CD4-positive, alpha-beta T cell treated with Interleukin-17A for 4 hours (primary cell): ENCODE measurements around the gene SIPA1L2.

Source experiments
- DNase-seq: peaks from one replicate; pipeline ENCODE4 v3.0.0-alpha.2; 2020; ENCODE audit warnings: mixed read lengths

Gene SIPA1L2

DNA sequence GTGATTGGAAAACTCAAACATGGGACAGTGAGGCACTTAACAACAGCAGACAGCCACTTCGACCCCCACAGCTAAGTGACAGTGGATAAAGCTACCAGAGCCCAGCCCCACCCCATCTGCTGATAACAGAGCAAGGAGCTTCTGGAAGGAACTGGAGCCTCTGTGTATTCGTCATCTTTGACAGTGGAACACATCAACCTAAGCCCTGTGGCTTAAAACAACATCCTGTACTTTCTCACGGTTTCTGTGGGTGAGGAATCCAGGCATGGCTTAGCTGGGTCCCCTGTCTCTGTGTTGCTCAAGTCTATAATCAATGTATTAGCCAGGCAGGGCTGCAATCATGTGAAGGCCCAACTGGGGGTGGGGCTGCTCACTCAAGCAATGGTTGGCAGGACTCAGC, 18.4 kb upstream of the SIPA1L2 start:
- no peak for DNase-seq

DNA sequence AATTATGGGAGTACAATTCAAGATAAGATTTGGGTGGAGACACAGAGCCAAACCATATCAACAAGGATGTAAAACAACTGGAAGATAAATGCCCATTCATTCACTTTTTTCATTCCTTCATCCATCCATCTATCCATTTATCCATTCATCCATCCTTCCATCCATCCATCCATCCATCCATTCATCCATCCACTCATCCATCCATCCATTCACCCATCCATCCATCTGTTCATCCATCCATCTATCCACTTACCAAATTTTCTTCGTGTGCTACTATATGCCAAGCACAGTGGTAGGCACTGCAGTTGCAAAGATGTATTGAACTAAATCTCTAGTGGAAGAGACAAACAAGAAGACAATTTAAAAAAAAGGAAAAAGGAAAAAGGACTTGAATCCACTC, 14.3 kb upstream of the SIPA1L2 start:
- no peak for DNase-seq

GRCh38 chr1:232643251-232643650, 13.3 kb upstream of the SIPA1L2 start:
- no peak for DNase-seq

GRCh38 chr1:232641507-232641906, 11.6 kb upstream of the SIPA1L2 start:
- DNase-seq, result no peak

GRCh38 chr1:232636799-232637198, 6.9 kb upstream of the SIPA1L2 start:
- no peak for DNase-seq

- no peak for DNase-seq
Measured at GRCh38 chr1:232635778-232636356, 5.9 kb upstream of the SIPA1L2 start.

GRCh38 chr1:232635279-232635678, 5.3 kb upstream of the SIPA1L2 start:
- DNase-seq, result no peak

- DNase-seq, result no peak
Measured at GRCh38 chr1:232634096-232634495, 4.2 kb upstream of the SIPA1L2 start.

- no peak for DNase-seq
Measured at GRCh38 chr1:232630894-232631195, 912 bp upstream of the SIPA1L2 start.

DNA sequence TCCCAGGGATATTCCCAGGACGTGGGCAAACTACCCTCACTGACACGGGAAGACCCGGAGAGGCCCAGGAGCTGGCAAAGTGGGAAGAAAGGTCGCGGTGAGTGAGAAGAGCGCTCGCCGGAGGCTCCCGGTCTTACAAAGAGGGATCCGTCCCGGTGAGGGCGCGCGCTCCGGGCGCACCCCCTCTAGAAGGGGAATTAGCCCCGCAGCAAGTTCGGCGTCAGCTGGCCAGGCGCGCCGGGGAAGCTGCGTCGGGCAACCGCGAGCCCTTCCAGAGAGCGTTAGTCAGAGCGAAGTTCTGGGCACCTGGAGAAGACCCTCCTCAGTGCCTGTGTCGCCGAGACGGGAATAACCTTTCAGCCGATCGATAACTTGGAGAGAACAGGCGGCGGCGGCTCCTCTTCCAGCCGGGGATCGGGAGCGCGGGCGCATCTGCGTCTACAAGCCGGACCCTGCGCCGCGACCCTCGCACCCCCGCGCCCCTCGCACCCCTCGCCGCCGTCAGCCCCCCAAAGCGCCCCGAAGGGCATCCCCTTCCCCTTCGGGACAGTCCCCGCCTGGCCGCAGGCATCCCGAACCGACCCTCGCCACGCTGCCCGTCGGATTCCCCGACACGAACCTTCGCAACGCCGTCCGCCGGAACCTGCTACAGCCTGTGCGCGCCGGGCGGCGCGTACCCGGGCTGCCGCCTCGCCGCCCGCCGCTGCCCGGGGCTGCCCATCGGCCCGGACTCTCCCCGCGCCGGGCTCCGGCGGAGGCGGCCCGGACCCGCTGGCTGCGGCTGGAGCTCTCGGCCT, 485 bp downstream of the SIPA1L2 start:
- DNase-seq, result peak; percentile 24

DNA sequence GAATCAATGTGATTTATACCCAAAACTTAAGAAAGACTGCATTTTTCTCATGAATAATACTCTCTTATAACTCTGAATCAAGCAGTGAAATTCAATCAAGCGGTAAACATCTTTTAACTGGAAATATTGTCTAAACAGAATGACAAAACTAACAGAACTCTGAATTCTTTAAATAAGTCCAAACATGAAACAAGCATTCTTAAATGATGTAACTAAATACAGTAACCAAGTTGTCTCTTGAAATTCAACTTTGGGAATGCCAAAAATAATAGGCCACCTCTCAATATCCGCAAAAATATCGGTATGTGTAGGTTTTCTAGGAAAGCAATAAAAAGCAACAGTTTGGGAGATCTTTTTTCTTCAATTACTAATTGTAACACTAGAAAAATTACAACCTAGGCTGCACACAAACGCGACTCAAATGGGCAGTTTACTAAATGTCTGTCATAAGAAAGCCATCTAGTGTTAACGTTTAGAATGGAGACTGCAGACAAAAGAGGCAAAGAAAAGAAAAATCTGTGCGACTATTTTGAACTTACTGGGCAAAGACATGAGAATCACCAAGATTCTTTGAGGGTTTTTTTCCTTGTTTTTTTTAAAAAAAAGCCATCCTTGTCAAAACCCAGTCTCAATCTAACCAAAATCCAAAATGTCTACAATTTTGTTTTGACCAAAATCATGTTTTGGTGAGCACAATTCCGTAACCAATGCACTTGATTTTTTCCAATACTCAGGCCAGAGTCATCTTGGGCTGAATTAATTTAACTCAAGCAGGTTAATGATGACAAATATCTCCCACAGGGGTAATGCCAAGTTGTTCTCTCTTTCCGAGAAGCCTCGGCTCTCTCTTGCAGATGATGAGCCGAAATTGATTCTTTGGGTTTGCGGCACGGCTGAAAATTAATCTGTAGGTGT, 1.3 kb downstream of the SIPA1L2 start:
- DNase-seq, result no peak

GRCh38 chr1:232627645-232628334, 2.1 kb downstream of the SIPA1L2 start:
- peak; percentile 44 for DNase-seq

DNA sequence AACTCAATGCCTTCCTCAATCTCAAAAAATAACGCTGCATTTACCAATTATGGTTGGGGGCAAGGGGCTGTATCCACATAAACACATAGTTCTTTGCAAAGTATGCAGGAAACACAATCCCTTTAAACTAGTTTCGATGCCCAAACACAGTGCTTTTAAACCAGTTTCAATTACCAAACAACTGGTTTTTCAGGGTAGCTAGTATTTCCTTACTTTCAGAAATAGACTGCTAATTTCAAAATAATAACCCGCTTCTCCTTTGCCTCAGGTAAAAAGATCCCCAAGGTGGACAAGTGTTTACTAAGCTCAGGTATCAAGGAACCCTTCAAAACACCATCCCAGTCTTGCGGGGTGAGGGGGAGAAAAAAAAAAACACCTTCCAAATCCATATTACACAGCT, 2.8 kb downstream of the SIPA1L2 start:
- DNase-seq, result no peak

- no peak for DNase-seq
Measured at GRCh38 chr1:232626452-232626851, 3.5 kb downstream of the SIPA1L2 start.

DNA sequence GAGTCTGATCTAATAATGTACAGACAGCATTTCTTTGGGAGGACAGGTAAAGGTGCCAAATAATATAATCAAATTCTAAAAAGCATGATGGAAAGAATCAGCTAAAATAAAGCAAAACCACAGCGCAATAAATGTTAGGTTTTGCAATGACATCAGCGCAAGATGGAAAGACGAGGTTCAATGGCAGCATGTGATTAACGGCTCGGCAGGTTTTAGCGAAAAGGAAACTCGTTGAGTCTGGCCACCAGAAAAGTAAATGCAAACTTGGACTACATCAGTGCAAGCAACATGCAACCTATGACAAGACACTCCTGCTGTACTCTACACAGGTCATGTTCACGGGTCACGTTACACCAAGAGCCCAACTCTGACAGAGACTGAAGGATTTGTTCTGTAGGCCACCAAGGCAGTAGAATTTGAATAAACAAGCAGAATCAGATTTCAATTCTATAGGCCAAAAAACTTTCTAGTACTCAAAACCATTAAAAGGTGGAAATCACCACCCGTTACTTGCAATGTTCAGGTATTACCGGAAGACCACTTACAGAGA, 4.5 kb downstream of the SIPA1L2 start:
- DNase-seq, result no peak

DNA sequence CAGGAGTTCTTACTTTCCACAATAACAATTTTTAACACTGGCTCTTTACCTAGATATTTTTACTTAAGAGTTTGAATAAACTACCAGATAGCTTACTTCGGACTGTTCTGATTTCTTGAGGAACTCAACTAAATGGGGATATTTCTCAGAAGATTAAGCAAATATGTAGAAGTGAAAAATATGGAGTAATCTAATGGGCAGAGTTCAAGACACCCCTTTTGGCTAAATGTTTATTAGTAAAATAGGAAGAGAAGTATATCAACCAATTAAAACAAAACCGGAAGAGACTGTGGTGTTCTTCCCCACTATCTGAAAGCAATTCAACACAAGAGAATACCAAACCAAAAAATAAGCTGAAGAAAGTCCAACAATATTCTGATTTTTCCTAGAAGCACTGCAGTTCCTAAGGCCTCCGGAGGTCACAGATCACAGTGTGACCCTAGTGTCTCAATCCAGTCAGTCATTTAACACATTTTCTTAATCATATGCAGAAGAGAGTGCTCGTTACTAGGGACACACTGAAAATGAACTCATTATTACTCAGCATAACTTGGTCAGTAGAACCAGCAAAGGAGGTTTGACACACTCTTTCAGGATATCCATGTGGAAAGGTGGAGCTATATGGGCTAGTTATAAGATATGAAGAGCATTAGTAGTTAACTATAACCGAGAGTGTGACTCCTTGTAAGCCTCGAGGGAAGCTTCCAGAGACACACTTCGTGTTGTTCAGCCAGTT, 5.2 kb downstream of the SIPA1L2 start:
- no peak for DNase-seq

- no peak for DNase-seq
Measured at GRCh38 chr1:232622981-232623380, 7.0 kb downstream of the SIPA1L2 start.

DNA sequence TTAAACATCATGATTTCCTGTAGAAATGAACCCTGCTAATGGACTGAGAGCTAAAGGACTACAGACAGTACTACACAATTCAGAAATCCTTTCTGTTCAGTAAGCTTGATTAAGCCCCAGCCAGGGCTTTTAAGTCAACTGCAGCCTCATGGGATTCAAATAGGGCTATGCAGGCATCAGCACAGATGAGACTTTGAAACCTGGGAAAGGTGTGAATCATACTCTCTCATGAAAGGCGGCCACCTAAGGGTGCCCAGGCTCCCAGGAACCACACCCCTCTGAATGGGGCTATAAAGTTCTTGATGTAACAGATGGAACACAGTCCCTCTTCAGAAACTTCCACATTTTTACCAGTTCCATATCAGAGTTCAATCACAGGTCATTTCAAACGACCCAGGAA, 7.6 kb downstream of the SIPA1L2 start:
- DNase-seq, result no peak

DNA sequence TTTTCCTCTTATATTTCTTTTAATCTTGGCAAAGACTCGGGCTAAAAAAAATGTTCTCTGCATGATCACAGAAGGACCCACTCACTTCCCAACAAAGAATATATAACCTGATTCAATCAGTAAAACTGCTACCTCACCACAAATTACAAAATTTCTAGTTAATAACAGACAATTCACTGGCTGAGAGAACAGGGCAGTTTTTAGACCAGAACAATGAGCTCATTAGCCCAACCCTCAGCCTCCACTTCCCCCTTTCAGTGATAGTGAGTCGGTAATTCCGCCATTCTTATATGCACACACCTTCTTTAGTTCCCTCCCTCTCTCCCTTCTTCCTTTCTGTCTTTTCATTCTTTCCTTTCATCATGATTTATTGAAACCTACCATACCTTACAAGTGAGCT, 8.9 kb downstream of the SIPA1L2 start:
- no peak for DNase-seq

DNA sequence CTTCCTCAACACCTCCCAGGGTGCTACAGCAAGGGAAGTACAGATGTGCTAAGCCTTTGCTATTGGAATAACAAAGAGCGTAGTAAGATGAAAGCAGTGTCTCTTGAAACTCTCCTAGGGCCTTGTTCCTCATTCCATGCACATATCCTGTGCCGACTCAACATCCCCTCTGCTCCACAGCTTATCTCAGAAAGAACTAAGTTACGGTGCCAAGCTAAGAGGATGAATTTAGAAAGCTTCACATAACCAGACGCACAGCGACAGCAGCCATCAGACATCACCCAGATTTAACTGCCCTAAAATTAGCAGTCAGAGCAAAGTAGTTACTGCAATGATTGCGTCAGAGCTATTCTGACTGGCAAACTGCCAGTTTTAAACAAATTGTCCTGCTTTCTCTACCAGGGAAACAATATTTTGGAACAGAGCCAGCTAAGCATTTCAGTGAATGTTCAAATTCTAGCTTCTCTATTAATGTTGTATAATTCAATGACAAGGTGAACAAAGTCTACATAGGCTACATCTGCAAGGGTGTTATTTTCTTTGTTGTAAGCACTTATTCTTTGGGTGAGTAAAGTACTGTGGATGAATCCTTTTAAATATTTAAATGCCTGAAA, 9.5 kb downstream of the SIPA1L2 start:
- no peak for DNase-seq

GRCh38 chr1:232617237-232617636, 12.7 kb downstream of the SIPA1L2 start:
- no peak for DNase-seq

DNA sequence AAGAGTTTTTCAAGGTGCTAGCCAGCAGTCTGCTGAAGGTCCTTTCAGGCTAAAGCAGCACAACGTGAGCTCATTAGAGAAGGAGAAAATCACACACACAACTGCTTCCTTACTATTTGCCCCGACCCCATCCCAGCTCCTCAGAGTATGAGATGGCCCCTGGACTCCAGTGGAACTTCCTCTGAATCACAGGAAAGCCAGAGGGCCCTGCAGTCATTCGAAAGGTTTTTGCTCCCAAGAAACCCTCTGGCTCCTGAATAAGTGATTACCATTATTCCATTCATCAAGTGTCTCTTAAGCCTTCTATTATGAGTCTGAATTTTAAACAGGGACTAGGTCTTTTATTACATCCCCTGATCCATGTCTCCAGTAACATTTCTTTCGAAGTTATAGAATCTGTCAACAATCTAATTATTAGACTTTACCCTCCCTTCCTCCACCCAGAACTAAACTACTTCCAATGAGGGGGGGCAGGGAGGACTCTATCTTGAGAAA, 14.6 kb downstream of the SIPA1L2 start:
- DNase-seq, result no peak
